Measurements from ENCODE around the gene VKORC1L1.
"Not testable (repeated sequence)": the region's sequence is repeated elsewhere in the genome, so short reads cannot be mapped to it uniquely, and the experiment has no call there.

VKORC1L1 gene

GRCh38 chr7:65945787-65946186, 72.9 kb downstream of the VKORC1L1 start:
- not testable (repeated sequence) for DNase-seq

- no peak for DNase-seq
These were observed 74.0 kb downstream of the VKORC1L1 start for GRCh38 chr7:65946904-65947303.

- no peak for DNase-seq
These were observed 79.1 kb downstream of the VKORC1L1 start for GRCh38 chr7:65951837-65952578.

GRCh38 chr7:65953001-65953720, 80.3 kb downstream of the VKORC1L1 start:
- no peak for DNase-seq

GRCh38 chr7:65953890-65954450, 81.1 kb downstream of the VKORC1L1 start:
- no peak for DNase-seq

- DNase-seq, result no peak
These were observed 82.8 kb downstream of the VKORC1L1 start for GRCh38 chr7:65955718-65956117.

GRCh38 chr7:65960351-65961074, 87.6 kb downstream of the VKORC1L1 start:
- no peak for DNase-seq

GRCh38 chr7:65962033-65962432, 89.2 kb downstream of the VKORC1L1 start:
- DNase-seq, result no peak

GRCh38 chr7:65964671-65965070, 91.8 kb downstream of the VKORC1L1 start:
- DNase-seq, result not testable (repeated sequence)

GRCh38 chr7:65966146-65966545, 93.3 kb downstream of the VKORC1L1 start:
- no peak for DNase-seq

- DNase-seq, result no peak
These were observed 94.7 kb downstream of the VKORC1L1 start for GRCh38 chr7:65967361-65968155.

- no peak for DNase-seq
These were observed 95.6 kb downstream of the VKORC1L1 start for GRCh38 chr7:65968256-65969185.

GRCh38 chr7:65971021-65971420, 98.1 kb downstream of the VKORC1L1 start:
- DNase-seq, result no peak

GRCh38 chr7:65972976-65973375, 100.1 kb downstream of the VKORC1L1 start:
- DNase-seq, result no peak

GRCh38 chr7:65974191-65974801, 101.4 kb downstream of the VKORC1L1 start:
- DNase-seq, result no peak

GRCh38 chr7:65974876-65975275, 102.0 kb downstream of the VKORC1L1 start:
- DNase-seq, result no peak

- DNase-seq, result no peak
These were observed 103.1 kb downstream of the VKORC1L1 start for GRCh38 chr7:65975814-65976445.

- DNase-seq, result no peak
These were observed 103.9 kb downstream of the VKORC1L1 start for GRCh38 chr7:65976659-65977196.

GRCh38 chr7:65978891-65979582, 106.2 kb downstream of the VKORC1L1 start:
- no peak for DNase-seq

All from kidney glomerular epithelial cell (primary cell).